Pancreas (tissue), 10 donors: Measurements from ENCODE around the gene CC2D1A. TPM values are rescaled to one million over a fixed set of nuclear protein-coding genes. Genes with fewer than 3 reads are reported as not detected.

Source experiments
- ATAC-seq, 4 donors: fragments of 200-7000 bp; cut with Tn5 transposase; one replicate each; pipeline versions ENCODE4 v1.8.0 to v1.9.1; 2020; ENCODE audit warnings: mild to moderate bottlenecking in 4 of 4, moderate library complexity in 4 of 4
- DNase-seq, 6 donors: peaks; one replicate each; pipeline ENCODE4 v3.0.0-alpha.2; 2020
- FAIRE-seq: peaks from 2 replicates; lab custom pipeline; 2012; peaks lifted over from hg19 to GRCh38; lab: Jason Lieb, UNC
- H3K27ac ChIP-seq, 4 donors: fragments of 200-600 bp; sonication (generic); 1 replicate in 3 of 4; 2 replicates in 1 of 4; pipeline versions ENCODE4 v1.5.0 to v1.8.0; 2020
- H3K27me3 ChIP-seq, 4 donors: fragments of 200-600 bp; one replicate each; pipeline ENCODE4 v1.8.0; 2021
- H3K36me3 ChIP-seq, 3 donors: fragments of 200-600 bp; sonication (generic) in 1 of 3; one replicate each; pipeline versions ENCODE4 v1.5.0 to v1.8.0; 2020 to 2021
- H3K4me1 ChIP-seq, 3 donors: fragments of 200-600 bp; one replicate each; pipeline ENCODE4 v1.8.0; 2021
- H3K4me3 ChIP-seq, 4 donors: fragments of 200-600 bp; sonication (generic) in 2 of 4; one replicate each; pipeline versions ENCODE4 v1.5.0 to v1.8.0; 2020 to 2021
- H3K9me3 ChIP-seq, 4 donors: fragments of 200-600 bp; one replicate each; pipeline ENCODE4 v1.8.0; 2021
- CTCF ChIP-seq, 4 donors: fragments of 200-600 bp; sonication (generic) in 3 of 4; IDR thresholded peaks; one replicate each; pipeline versions ENCODE4 v1.5.0 to v1.8.0; 2021; ENCODE audit warnings: antibody characterized with exemption in 4 of 4
- WGBS, 2 donors: extraction: QIAGEN DNeasy Blood & Tissue Kit; methylation state at CpG; one replicate each; pipeline ENCODE4 v1.1.7; 2013; 5-methylcytosine and 5-hydroxymethylcytosine counted together
- intact Hi-C, 3 donors: fragments of 100-400 bp; cut with DNase I; formaldehyde crosslinking; loops; one replicate each; pipeline versions ENCODE4 v1.11.1 to v1.14.2; 2022
- polyA plus RNA-seq, 2 donors: library from polyadenylated mRNA; stranded (reverse); fragments of 200-250 nt; gene quantifications; one replicate each; pipeline ENCODE4 v1.2.3, GENCODE V29; 2013
- total RNA-seq, 6 donors: library from RNA; stranded (reverse); fragmentation: NEBNext Ultra II Directional in 4 of 6; extraction: Animal tissue kit (Norgen Biotek cat#: 25700) in 4 of 6; gene quantifications; one replicate each; pipeline versions ENCODE4 v1.2.1 to v1.2.4, GENCODE V29; 2021 to 2023
- donor health status: healthy with polysubstance abuse.
- donor health status: DM: no; HTN: no; CAD: no; lungs with moderate emphysema.
- donor health status: DM: no; HTN: no; CAD: no.
- donor health status: control.
- donor health status: control.
- donor health status: Bipolar disorder and iron deficiency.
- donor health status: DM: yes; HTN: yes; CAD: no.
- donor health status: DM: no; HTN: no; CAD: no.
- donor health status: DM: no; HTN: no; CAD: no.
- donor health status: DM: yes; HTN: yes; CAD: no.

Gene CC2D1A
- total and polyA plus RNA-seq, 8 donors = 23.0 to 78.6 (median 27.2) TPM

- intact Hi-C loops = no loop called here
- WGBS, 2 donors = 89 to 91% methylated on average over 5 of the region's 5 CpGs
- ATAC-seq = no peak
- FAIRE-seq = no peak
- Histone ChIP-seq H3K4me3 (no peak overlapping the region), H3K27ac (no peak overlapping the region), H3K27me3 (no peaks in the 10 kb centered on the region), H3K36me3 (no peaks in the 10 kb centered on the region), H3K4me1 (peaks cover 11 to 16% (median 15%) of the 10 kb centered on the region in 3 donors), H3K9me3 (no peaks in the 10 kb centered on the region)
- no peak for TF ChIP-seq CTCF (IDR thresholded peaks at IDR 0.05)
- no peak for DNase-seq
These were observed 18.5 kb upstream of the CC2D1A start for GRCh38 chr19:13887517-13887916.

- TF ChIP-seq CTCF (IDR thresholded peaks at IDR 0.05) = no peak
- FAIRE-seq (no peak), DNase-seq (peak in 1 of 6 donors; percentile 31), ATAC-seq (no peak)
- no peak overlapping the region for H3K27ac ChIP-seq
- peaks cover 10 to 16% (median 15%) of the 10 kb centered on the region in 3 donors for H3K4me1 ChIP-seq
- intact Hi-C loops = no loop called here
- no peak overlapping the region for H3K4me3 ChIP-seq
- H3K27me3 ChIP-seq = no peaks in the 10 kb centered on the region
- H3K9me3 ChIP-seq = no peaks in the 10 kb centered on the region
- no peaks in the 10 kb centered on the region for H3K36me3 ChIP-seq
- 91 to 93% methylated on average over 16 of the region's 16 CpGs for WGBS, 2 donors
These were observed 17.7 kb upstream of the CC2D1A start for GRCh38 chr19:13888281-13888680.

GRCh38 chr19:13890136-13890535 lies 15.9 kb upstream of the CC2D1A start:
- FAIRE-seq = no peak

GRCh38 chr19:13892870-13893269 lies 13.1 kb upstream of the CC2D1A start:
- Histone ChIP-seq H3K9me3 (no peaks in the 10 kb centered on the region), H3K27me3 (no peaks in the 10 kb centered on the region), H3K36me3 (no peaks in the 10 kb centered on the region), H3K4me3 (no peak overlapping the region), H3K27ac (no peak overlapping the region), H3K4me1 (no peaks in the 10 kb centered on the region)
- no peak for FAIRE-seq
- 81 to 85% methylated on average over 9 of the region's 9 CpGs for WGBS, 2 donors
- DNase-seq = no peak
- ATAC-seq = no peak
- intact Hi-C loops = no loop called here
- no peak for TF ChIP-seq CTCF (IDR thresholded peaks at IDR 0.05)

More at GRCh38 chr19:13890136-13890535, 15.9 kb upstream of the CC2D1A start:
- Histone ChIP-seq H3K4me3 (no peak overlapping the region), H3K4me1 (peaks cover 0 to 7% (median 6%) of the 10 kb centered on the region in 3 donors), H3K9me3 (no peaks in the 10 kb centered on the region), H3K27ac (no peak overlapping the region), H3K27me3 (no peaks in the 10 kb centered on the region), H3K36me3 (no peaks in the 10 kb centered on the region)
- DNase-seq = peak in 1 of 6 donors; percentile 22
- WGBS, 2 donors = 90 to 92% methylated on average over 13 of the region's 13 CpGs
- ATAC-seq = no peak
- intact Hi-C loops = no loop called here
- TF ChIP-seq CTCF (IDR thresholded peaks at IDR 0.05) = no peak

- ATAC-seq = no peak
- intact Hi-C loops = no loop called here
These were observed 11.4 kb upstream of the CC2D1A start for GRCh38 chr19:13894552-13894951.

More at GRCh38 chr19:13894552-13894951, 11.4 kb upstream of the CC2D1A start:
- H3K27me3 ChIP-seq = no peaks in the 10 kb centered on the region
- H3K4me3 ChIP-seq = no peak overlapping the region
- TF ChIP-seq CTCF (IDR thresholded peaks at IDR 0.05) = no peak
- no peaks in the 10 kb centered on the region for H3K4me1 ChIP-seq
- H3K36me3 ChIP-seq = no peaks in the 10 kb centered on the region
- FAIRE-seq = no peak
- no peak overlapping the region for H3K27ac ChIP-seq
- no peaks in the 10 kb centered on the region for H3K9me3 ChIP-seq
- no peak for DNase-seq
- 75 to 81% methylated on average over 5 of the region's 5 CpGs for WGBS, 2 donors
